Fibroblast of the aortic adventitia (primary cell): ENCODE measurements around the gene RAB27A. TPM values are rescaled to one million over a fixed set of nuclear protein-coding genes. Genes with fewer than 3 reads are reported as not detected.
"Not testable (repeated sequence)": the region's sequence is repeated elsewhere in the genome, so short reads cannot be mapped to it uniquely, and the experiment has no call there.

Experiments used
- DNase-seq: peaks from one replicate; pipeline ENCODE4 v3.0.0-alpha.2; 2010; ENCODE audit warnings: low read depth
- H3K4me3 ChIP-seq: 2 replicates; pipeline ENCODE4 v1.5.1; 2011; ENCODE audit warnings: low read depth, mild to moderate bottlenecking, control low read depth, low read length, moderate library complexity
- total RNA-seq: library from RNA; depleted of rRNA; stranded (reverse); fragments of >200 nt; gene quantifications from 2 replicates; pipeline ENCODE4 v1.2.3, GENCODE V29; 2012; ENCODE audit warnings: low replicate concordance
- TF ChIP-seq, protein P1 (sequence below): IDR thresholded peaks from 2 replicates; pipeline ENCODE4 v1.5.1; 2011; ENCODE audit warnings: mild to moderate bottlenecking, low read length, control low read depth, inconsistent platforms; ENCODE audit not compliant: insufficient read depth

RAB27A gene
- total RNA-seq, 1 donor, result 9.9 TPM

DNA sequence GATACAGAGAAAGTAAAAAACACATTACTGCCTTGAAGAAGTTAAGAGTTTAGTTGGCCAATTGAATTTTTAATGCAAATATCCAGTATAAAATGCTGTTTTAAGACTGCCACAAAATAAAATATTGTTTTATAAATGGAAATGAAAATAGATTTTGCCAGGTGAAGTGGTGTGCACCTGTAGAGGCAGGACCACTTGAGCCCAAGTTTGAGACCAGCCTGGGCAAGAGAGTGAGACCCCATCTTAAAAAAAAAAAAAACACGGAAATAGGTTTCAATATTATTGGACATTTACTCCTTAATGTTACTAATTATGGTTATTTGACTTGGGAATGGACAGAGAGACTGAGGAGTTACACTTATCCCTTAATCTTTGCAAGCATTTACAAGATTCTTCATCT, 31.4 kb upstream of the RAB27A start:
- no peak for DNase-seq
- H3K4me3 ChIP-seq, result no peak overlapping the region
- TF ChIP-seq, protein P1, sequence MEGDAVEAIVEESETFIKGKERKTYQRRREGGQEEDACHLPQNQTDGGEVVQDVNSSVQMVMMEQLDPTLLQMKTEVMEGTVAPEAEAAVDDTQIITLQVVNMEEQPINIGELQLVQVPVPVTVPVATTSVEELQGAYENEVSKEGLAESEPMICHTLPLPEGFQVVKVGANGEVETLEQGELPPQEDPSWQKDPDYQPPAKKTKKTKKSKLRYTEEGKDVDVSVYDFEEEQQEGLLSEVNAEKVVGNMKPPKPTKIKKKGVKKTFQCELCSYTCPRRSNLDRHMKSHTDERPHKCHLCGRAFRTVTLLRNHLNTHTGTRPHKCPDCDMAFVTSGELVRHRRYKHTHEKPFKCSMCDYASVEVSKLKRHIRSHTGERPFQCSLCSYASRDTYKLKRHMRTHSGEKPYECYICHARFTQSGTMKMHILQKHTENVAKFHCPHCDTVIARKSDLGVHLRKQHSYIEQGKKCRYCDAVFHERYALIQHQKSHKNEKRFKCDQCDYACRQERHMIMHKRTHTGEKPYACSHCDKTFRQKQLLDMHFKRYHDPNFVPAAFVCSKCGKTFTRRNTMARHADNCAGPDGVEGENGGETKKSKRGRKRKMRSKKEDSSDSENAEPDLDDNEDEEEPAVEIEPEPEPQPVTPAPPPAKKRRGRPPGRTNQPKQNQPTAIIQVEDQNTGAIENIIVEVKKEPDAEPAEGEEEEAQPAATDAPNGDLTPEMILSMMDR, result no peak

DNA sequence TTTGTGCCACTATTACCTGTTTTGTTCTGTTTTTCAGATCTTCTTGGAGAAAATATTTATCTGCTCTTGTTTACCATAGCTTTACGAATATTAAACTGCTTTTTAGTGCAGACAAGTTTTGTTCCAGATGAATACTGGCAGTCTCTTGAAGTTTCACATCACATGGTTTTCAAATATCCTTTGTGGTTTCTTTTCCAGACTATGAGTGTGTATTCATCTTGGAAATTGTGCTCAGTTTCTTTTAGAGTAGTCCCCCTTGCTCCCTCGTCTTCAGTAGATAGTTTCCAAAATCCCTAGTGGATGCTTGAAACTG, 30.6 kb upstream of the RAB27A start:
- TF ChIP-seq, protein P1, result no peak
- peak overlapping the region; percentile 91 for H3K4me3 ChIP-seq
- DNase-seq, result no peak

DNA sequence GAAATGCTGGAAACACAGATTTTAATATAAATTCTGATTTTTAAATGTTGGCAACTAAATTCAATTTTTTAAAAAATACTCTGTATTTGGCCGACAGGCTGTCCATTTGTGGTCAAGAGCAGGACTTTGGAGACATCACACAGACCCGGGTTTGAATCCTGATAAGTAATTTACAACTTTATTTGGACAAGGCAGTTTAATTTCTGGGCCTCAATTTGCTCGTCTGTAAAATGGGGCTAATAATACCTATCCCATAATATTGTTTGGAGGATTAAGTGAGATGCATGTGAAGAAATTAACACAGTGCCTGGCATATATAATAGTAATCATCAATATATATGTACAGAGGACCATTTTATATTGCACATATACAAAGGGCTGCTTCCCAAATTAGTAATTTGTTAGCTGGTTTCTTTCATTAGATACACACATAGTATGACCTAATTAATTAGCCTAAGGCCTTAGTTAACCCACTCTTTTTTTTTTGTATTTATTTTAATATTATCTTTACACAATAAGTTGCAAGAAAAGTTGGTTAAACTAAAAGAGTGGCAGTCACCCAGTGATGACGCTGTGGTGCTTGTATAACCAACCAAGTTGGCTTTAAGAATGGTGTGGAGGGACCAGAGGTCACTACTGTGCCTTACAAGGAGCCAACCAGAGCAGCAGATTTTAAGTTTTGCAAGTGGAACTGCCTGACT, 30.1 kb upstream of the RAB27A start:
- H3K4me3 ChIP-seq, result peak overlapping the region; percentile 91
- peak; percentile 75 for DNase-seq
- TF ChIP-seq, protein P1, result no peak

DNA sequence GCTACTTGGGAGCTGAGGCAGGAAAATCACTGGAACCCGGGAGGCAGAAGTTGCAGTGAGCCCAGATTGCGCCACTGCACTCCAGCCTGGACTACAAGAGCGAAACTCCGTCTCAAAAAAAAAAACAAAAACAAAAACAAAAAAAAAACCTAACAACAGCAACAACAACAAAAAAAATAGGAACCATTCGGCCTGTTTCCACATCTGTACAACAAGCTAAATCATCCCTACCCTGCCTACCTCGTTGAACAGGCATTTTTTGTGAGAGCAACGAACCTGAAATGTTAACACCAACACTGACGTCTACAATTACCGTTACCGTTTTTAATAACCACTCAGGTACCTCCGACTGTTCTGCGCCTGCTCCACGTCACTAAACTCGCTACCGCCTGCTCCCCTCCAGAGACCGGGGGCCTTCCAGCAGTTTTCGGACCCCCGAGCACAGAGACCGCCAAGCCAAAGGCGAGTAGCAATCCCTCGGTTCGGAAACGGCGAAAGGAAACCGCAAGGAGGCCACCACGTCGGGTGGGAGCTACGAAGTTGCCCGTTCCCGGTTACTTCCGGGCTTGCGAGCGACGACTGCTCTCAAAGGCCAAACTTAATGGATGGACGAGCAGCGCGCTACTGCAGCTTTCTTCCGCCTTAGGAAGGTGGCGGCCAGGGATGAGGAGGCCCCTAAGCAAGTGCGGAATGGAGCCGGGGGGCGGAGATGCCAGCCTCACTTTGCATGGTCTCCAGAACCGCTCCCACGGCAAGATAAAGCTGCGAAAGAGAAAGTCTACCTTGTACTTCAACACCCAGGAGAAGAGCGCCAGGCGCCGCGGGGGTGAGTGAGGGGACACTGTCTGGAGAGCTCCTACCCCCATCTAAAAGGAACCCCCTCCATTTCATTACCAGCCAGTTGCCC, 29.2 kb upstream of the RAB27A start, which contains the start of the genes PIGB and PIGBOS1:
PIGB (plus strand) TSS at position 635 of the 907 bp plus-strand sequence; CDS start at position 664, 29 bp downstream.
PIGBOS1 (minus strand) TSS at position 536 of the 907 bp plus-strand sequence. CDS start 1,331 bp downstream, outside the sequence.
- TF ChIP-seq, protein P1, result peak; percentile 20
- peak; percentile 92 for DNase-seq
- H3K4me3 ChIP-seq, result peak within 1 kb of the TSS; percentile 91

DNA sequence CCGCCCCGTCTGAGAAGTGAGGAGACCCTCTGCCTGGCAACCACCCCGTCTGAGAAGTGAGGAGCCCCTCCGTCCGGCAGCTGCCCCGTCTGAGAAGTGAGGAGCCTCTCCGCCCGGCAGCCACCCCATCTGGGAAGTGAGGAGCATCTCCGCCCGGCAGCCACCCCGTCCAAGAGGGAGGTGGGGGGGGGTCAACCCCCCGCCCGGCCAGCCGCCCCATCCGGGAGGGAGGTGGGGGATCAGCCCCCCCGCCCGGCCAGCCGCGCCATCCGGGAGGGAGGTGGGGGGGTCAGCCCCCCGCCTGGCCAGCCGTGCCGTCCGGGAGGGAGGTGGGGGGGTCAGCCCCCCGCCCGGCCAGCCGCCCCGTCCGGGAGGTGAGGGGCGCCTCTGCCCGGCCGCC, 13.2 kb upstream of the RAB27A start:
- not testable (repeated sequence) for DNase-seq, H3K4me3 ChIP-seq

DNA sequence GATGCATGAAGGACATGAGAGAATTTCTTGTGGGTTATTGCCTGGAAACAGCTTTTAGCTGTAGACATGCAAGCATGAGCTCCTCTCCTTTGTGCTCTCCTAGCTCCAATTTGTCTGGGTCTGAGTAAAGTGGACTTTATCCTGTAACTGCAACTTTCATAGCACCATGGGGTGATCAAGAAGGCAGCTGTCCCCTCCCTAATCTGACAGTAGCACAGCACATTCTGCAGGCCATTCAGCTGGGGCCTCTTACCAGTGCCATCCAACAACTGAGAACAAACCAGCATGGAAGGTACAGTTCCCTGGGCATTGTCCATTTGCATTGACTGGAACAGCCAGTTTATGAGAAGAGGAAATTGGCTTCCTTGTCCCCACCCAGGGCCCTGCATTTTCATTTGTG, 7.7 kb upstream of the RAB27A start:
- no peak overlapping the region for H3K4me3 ChIP-seq
- TF ChIP-seq, protein P1, result no peak
- DNase-seq, result no peak

DNA sequence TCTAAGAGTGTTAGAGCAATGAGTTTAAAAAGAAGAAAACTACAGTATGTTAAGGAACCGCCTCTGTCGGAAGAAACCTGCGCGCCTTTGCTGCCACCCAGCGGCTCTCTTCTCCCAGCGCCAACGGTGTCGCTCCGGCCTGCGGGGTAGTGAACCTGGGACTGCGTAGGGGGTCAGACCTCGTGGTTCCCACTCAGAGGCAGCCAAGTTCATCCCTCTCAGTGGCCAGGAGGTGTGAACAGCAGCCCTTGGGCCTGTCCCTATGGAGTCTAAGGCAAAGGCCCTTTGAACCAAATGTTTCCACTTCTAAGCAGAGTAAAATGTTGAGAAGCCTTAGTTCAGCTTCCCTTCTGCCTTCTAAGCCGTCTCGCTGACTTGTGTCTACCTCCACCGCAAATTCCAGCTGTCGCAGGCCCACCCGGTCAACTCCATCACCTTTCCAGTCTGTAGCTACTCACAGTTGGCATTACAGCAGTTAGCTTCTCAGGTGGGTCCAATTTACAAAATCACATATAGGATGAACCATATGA, 980 bp upstream of the RAB27A start:
- TF ChIP-seq, protein P1, result peak; percentile 90
- no peak for DNase-seq

More for the DNA sequence above, 980 bp upstream of the RAB27A start:
- H3K4me3 ChIP-seq, result peak overlapping the region; percentile 88
